ENCODE measurements around the gene NSL1. TPM values are rescaled to one million over a fixed set of nuclear protein-coding genes. Genes with fewer than 3 reads are reported as not detected.
"Not testable (repeated sequence)": the region's sequence is repeated elsewhere in the genome, so short reads cannot be mapped to it uniquely, and the experiment has no call there.

The NSL1 gene
- total RNA-seq, 2 donors from 2014 or later: 28.1 to 30.2 TPM

DNA sequence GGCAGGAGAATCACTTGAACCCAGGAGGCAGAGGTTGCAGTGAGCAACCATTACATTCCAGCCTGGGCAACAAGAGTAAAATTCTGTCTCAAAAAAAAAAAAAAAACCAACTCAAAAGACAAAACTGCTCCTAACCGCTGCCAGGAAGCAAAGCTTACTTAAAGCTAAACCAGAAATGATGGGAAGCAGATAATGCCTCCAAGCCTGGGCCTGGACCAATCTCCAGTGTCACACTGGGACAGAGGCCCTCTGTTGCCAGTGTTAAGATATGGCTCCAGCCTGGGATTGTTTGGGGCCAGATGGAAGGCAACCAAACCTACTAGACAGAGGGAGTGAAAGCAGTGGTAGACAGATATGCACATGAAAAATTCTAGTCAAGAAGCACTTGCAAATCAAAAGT is 36.9 kb downstream of the NSL1 start:
- no peak for DNase-seq
- intact Hi-C loops (cut with DNase I): no loop called here
- peak; percentile 47 to 50 for ATAC-seq

DNA sequence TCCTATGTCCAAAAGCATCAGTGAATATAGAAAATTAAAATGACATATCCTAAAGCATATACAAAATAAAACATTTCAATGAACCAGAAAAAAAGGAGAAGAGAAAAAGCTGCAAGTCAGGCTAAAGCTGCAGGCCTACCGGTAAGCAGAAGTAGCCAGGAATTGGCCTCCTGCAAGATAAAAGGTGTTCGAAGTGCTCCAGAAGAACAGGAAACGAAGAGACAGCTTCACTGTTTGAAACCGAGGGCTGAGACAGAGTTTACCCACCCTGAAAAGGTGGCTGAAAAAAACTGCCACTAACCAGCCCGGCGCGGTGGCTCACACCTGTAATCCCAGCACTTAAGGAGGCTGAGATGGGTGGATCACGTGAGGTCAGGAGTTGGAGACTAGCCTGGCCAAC is 37.4 kb downstream of the NSL1 start:
- DNase-seq: no peak
- ATAC-seq: no peak
- intact Hi-C loops (cut with DNase I): no loop called here

DNA sequence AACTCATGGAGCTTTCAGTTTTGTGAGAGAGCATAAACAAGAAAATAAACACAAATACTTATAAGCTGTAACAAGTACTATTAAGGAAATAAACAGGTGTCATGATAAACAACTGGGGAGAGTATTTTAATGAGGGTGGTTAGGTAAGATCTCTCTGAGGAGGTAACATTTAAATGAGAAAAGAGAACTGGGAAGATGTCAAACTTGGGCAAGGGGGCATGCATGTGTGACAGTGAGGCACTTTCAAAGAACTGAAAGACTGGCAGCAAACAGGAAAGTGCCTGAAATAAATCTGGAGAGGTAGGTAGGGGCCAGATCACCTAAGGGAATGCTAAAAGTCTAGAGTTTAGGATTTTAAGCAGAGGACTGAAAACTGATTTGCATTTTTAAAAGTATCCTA is 37.8 kb downstream of the NSL1 start:
- no peak for ATAC-seq
- DNase-seq: no peak
- intact Hi-C loops (cut with DNase I): no loop called here

DNA sequence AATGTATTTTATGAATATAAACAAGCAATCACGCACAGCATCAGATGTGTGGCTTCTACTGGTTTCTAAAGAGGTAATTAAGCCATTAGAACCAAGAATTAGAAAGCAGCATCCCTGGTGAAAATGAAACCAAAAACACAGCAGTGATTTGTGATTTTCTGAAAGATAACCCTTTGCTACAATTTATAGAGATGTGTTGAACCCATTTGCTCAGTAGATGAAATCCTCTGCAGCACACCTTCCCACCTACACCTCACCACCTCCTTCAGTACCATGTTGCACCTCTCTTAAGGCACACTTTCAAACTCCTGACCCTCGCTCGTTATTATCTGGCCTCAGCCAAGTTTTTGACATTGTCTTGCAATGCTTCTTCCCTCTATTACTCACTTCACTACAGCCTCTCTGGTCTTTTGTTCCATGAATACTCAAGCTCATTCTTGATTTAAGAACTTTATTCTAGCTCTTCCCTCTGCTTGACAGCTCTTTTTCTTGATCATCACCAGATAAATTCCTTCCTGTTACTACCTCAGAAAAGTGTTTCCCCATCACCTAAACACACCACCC is 38.6 kb downstream of the NSL1 start:
- DNase-seq: no peak
- peak in 1 of 2 donors; percentile 25 for ATAC-seq
- intact Hi-C loops (cut with DNase I): no loop called here

DNA sequence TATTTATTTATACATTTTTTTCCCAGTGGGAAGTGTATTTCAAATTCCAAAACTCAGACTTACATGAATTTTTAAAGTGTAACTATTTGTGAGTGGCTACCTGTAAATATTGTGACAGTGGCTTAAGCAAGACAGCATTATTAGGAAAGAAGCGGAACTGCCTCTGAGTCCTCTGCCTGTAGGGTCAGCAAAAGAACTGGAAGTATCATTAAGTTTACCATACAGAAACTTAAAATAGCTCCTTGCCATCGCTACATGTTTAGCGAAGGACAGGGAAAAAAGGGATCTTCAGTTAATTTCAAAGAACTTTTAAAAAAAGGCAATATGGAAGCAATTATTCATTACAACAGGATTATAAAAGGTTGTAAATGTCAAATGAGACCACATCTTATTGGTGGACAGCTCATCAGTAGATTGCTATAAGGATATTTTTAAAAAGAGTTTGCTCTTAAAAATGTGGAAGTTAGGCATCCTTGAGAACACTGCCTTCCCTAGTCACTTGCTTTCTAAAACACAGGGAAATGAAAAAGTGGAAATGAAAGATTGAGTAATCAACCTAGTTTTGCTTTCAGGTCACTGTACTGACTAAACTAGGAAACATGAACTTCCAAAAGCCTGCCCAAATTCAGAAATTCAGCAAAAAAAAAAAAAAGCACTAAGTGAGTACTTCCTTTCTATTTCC is 39.2 kb downstream of the NSL1 start:
- DNase-seq (no peak), ATAC-seq (peak; percentile 27 to 73)
- intact Hi-C loops (cut with DNase I): no loop called here

DNA sequence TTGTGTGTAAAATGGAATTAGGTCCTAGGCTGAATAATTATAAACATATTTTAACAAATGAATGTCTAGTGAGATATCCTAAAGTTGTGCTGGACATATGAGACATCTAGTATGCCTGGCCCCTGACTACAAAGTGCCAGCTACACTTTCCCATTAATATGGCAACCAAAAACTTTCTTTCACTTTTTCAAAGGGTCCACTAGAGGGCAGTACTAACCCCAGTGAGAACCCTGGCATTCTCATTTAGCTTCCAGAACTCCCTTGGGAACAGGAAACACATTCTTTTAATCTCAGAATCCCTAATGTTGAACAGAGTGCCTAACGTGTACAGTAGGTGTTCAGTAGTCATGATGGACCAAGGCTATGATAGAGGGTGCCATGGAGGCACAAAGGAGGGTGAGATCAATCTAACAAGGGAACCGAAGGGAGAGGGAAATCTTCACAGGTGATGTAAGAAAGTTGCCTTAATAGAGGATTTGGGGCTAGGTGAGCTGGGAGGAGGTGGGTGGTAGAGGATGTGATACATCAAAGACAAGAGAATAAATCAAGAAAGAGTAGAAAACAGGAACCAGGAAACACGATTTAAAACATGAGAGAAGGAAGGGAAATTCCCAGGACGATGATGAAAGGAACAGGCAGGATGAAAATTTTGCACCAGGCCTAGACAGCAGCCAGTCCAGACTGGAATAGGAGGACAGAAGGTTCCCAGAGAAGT is 41.6 kb downstream of the NSL1 start:
- peak in 1 of 2 donors; percentile 50 for ATAC-seq
- no peak for DNase-seq
- intact Hi-C loops (cut with DNase I): no loop called here

DNA sequence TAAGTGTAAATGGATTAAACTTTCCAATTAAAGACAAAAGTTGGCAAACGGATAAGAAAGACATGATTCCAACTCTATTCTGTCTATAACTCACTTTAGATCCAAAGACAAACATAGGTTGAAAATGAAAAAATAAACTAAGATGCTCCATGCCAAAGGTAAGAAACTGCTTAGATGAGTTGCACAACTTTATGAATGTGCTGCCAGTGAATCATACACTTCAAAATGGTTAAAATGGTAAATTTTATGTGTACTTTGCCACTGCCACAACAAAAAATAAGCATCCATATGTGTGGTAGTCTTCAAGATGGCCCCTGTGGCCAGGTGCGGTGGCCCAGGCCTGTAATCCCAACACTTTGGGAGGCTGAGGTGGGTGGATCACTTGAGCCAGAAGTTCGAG is 45.0 kb downstream of the NSL1 start:
- DNase-seq (no peak), ATAC-seq (no peak)
- intact Hi-C loops (cut with DNase I): no loop called here

DNA sequence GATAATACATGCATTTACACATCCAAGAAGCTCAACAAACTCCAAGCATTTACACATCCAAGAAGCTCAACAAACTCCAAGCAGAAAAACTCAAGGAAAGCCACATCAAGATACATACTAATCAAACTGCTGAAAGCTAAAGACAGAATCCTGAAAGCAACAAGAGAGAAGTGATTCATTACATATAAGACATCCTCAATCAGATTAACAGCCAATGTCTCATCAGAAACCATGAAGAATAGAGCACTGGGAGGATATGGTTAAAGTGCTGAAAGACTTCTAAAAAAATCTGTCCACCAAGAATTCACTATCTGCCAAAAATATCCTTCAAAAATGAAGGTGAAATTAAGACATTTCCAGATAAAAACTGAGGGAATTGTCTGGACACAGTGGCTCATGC is 46.3 kb downstream of the NSL1 start:
- no peak for DNase-seq
- no peak for ATAC-seq
- intact Hi-C loops (cut with DNase I): no loop called here

DNA sequence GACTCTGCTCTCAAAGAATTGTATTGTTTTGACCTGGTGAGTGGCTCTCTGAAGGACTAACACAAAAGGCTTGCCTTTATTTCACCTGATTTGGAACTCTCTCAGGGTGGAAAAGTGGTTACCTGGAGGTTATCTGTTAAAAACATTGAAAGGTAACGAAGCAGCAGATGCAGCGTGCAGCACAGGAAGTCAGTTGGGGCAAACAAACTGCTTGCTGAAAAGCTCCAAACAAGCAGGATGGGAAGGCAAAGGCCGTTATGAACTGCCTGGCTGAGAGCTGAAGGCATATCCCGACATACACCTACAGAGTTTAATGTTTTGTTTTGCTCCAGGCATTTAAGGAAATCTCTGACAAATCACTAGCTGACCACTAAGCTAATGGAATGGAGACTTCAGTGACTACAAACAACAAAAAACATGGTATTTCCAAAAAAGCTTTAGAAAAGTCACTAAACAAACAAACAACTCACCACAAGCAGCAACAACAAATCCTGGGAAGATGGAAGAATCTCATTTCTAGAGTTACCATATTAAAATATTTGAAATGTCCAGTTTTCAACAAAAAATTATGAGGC is 47.6 kb downstream of the NSL1 start:
- ATAC-seq: no peak
- intact Hi-C loops (cut with DNase I): no loop called here
- no peak for DNase-seq

DNA sequence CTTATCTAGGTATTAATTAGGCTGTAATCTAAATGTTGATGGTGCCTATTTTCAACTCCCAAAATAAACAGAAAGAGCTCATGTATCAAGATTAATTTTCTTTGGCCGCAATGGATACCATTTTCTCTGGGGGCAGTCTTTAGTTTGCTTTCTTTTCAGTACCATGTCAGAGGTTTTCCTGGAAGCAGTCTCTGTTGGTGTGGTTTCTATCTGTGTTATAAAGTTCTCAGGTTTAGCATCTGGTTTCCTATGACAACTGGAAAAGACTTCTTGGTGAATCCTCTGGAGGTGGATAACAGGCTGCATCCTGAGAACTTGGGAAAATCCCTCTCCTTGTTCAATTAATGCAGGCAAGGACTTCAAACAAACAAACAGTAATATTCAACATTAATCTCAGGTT is 53.2 kb downstream of the NSL1 start:
- ATAC-seq (no peak), DNase-seq (no peak)
- intact Hi-C loops (cut with DNase I): no loop called here

DNA sequence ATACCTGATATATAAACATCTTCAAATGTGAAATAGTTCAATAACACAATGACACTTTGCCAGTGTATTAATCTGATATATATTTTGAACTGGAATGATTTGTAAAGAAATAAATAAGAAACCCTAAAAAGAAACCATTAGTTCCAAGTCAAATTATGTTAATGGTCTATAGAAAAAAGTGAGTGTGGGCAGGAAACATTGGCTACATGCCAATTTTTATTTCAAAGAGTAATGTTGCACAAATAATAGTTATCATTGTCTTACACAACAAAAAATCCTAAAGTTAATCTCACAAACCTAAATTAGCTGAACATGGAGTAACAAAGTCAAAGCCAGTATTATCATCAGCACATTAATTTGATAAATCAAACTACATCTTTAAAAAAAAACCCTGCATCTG is 54.0 kb downstream of the NSL1 start:
- intact Hi-C loops (cut with DNase I): no loop called here
- DNase-seq (no peak), ATAC-seq (no peak)

DNA sequence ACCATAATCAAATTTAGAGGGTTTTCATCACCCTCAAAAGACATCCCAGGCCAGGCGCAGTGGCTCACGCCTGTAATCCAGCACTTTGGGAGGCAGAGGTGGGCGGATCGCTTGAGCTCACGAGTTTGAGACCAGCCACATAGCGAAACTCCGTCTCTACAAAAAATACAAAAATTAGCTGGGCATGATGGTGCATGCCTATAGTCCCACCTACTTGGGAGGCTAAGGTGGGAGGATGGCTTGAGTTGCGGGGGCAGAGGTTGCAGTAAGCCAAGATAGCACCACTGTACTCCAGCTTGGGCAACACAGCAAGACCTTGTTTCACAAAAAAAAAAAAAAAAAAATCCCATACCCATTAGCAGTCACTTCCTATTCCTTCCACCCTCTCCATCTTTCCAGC is 58.5 kb downstream of the NSL1 start:
- intact Hi-C loops (cut with DNase I): no loop called here
- ATAC-seq (no peak), DNase-seq (no peak)

DNA sequence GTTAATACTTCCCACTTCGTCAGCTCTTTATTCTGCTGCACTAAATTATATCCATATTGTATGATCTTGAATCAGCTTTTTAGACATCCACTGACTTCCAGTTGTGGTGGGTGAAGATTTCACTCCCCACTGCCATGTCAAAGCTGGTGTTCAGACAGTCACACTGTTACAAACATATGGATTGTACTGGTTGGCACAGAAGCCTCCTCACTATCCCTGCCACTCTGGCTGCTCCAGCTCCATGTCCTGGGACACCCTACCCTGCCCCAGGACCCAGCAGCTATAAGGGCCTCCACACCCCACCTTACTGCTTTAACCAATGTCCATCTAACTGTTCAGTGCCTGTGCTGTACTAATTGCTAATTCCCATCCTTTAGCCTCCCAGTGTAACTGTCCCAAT is 59.9 kb downstream of the NSL1 start:
- DNase-seq: no peak
- no peak for ATAC-seq
- intact Hi-C loops (cut with DNase I): no loop called here

DNA sequence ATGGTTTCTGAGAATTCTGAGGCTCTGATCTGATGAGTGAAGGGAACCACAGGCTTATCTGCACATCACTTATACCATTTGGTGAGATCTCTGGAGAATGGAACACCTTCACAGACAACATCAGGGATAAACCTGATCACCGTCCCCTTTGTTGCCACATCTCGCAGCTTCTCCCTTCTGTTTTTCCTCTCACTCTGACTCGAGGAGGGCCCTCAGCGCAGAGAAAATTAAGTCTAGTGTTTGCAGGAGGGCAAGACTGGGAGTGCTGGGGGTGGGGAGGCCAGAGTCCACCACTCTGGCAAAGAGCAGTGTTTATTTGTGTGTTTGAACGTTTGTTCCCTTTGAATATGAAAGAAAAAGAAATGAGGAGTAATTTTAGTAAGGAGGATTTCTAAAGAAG is 63.0 kb downstream of the NSL1 start:
- intact Hi-C loops (cut with DNase I): no loop called here
- no peak for ATAC-seq

DNA sequence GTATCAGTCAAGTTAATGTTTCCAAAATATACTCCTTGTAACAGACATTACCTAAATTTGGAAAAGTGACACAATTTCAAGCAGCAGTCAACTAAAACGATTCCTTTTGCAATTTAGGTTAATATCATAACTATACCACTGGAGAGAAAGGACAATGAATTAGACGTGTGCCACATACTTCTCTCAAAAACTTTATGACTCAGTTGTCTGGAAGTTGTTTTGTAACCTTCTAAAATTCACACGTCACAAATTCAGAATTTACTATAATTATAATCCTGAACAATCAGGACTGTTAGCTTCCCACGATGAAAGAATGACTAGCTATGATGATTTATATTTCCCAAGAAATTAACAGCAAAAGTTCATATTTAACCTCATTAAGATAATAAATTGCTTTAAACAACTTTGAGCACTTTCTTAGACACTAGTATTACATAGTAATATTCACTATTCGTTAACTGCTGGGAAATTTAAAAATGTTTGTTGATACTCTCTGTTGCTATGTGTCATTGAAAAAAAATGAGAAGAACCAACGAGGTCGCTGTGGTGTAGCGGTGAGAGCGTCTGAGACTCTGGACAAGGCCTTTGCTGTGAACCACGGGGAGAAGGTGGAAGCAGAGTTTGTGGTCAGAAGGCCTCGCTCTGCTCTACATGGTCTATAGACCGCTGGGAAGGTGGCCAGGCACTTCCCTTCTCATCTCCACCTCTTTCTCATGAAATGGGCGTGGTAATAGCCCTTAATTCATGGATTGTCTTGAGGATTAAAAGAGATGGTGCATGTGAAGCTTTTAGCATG is 64.0 kb downstream of the NSL1 start:
- DNase-seq (no peak), ATAC-seq (no peak)
- intact Hi-C loops (cut with DNase I): no loop called here

More for the DNA sequence above, 63.0 kb downstream of the NSL1 start:
- no peak for DNase-seq

DNA sequence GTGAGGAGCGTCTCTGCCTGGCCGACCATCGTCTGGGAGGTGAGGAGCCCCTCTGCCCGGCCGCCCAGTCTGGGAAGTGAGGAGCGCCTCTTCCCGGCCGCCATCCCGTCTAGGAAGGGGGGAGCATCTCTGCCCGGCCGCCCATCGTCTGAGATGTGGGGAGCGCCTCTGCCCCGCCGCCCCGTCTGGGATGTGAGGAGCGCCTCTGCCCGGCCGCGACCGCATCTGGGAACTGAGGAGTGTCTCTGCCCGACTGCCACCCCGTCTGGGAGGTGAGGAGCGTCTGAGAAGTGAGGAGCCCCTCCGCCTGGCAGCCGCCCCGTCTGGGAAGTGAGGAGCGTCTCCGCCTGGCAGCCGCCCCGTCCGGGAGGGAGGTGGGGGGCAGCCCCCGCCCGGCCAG is 66.9 kb downstream of the NSL1 start:
- DNase-seq; ATAC-seq; intact Hi-C loops (cut with DNase I): not testable (repeated sequence)

DNA sequence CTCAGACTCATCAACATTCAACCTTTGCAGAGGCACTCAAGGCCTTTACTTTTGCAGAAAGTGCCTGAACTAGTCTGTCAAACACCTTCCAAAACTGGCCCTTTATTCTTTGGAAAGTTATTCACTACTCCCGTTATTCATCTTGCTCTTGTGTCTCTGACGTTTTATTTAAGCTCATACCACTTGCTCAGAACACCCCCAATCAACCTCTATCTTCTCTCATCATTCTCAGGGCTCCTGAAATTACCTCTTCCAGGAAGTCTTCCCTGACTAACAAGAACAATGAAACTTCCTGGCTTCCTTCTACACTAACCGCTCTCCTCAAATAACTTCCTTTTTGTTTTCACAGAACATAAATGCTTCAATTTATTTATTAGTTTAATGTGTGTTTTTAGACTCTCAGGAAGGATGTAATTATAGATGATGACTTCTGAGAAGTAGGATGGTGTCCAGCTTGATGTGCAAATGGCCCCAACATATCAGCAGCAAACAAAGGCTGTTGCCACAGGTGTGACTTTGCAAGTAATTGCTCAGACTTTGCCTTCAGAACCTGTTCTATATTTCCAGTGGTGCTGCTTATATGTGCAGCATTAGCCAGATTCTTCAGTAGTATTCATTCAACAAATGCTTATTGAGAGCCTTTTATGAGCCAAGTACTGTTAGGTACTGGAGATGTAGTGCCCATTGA is 69.2 kb downstream of the NSL1 start:
- no peak for ATAC-seq
- no peak for DNase-seq
- intact Hi-C loops (cut with DNase I): no loop called here

DNA sequence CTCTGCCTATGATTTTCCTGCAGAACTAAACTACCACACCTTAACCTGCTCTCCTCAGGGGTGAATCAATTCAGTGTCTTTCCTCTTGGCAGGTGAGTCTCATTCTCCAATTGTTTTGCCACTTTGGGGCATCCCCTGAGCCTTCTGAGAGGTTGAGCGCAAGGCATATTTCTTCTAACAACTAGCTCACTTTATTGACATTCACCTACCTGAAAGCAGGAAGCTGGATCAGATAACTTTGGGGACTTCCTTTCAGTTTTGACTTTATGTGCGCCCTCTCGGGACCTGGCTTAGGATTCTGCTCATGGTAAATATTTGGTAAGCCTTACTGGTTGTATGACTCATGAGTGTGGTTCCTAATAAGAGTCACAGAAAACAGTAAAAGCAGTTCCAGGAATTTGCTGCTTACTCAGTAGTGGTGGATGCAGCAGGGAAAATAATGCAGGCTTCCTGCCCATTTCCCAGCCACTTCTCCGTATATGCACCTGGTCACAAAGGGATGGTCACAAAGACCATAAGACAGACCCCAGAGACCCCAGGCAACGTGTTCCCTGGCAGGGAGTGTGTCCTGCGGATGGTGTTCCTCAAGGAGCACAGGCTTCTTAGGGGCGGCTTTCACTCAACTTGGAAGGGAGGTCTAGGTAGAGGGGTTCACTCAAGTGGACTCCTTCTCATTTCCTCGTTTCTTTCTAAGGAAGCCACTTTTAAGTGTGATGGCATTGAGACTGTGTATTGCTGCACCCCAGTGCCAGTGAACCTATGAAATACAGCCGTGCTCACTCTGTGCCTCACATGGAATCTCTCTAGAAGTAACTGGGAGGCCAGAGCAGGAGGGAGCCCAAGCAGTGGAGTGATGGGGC is 70.0 kb downstream of the NSL1 start:
- DNase-seq: no peak
- no peak for ATAC-seq
- intact Hi-C loops (cut with DNase I): no loop called here
